ENCODE measurements around the gene STAU1. TPM values are rescaled to one million over a fixed set of nuclear protein-coding genes. Genes with fewer than 3 reads are reported as not detected.
A peak's percentile ranks its signal among the peaks of the same experiment; 100 is the strongest.

The STAU1 gene
- total RNA-seq, 1 donor from 2014 or later, result 59.3 TPM

GRCh38 chr20:49166534-49167449, 21.3 kb downstream of the STAU1 start:
- Histone ChIP-seq H3K4me3 (peak overlapping the region in 1 of 2 donors; percentile 10), H3K4me1 (peaks cover 2 to 23% of the 10 kb centered on the region in 2 donors), H3K36me3 (peaks cover under 1 to 15% of the 10 kb centered on the region in 2 donors), H3K9me3 (no peaks in the 10 kb centered on the region), H3K27ac (peak overlapping the region; percentile 64 to 68), H3K27me3 (no peaks in the 10 kb centered on the region)
- TF ChIP-seq CTCF (IDR thresholded peaks at IDR 0.05), result no peak
- intact Hi-C loops (cut with DNase I), result loop anchor here (2.0 to 5.0 kb wide), 2 partner anchors 22 to 51 kb away; partner anchors contain the start of genes DDX27 and STAU1
- DNase-seq (ENCODE audit: low spot score in 2 of 2), result no peak

- DNase-seq (ENCODE audit: low spot score in 2 of 2), result no peak
- peaks cover 0 to 15% of the 10 kb centered on the region in 2 donors for H3K36me3 ChIP-seq
- no peak overlapping the region for H3K27ac ChIP-seq
- no peaks in the 10 kb centered on the region for H3K9me3 ChIP-seq
- H3K27me3 ChIP-seq, result no peaks in the 10 kb centered on the region
- intact Hi-C loops (cut with DNase I), result loop anchor here (2.0 to 5.0 kb wide), 2 partner anchors 23 to 52 kb away; partner anchors contain the start of genes DDX27 and STAU1
- no peak overlapping the region for H3K4me3 ChIP-seq
- no peak for TF ChIP-seq CTCF (IDR thresholded peaks at IDR 0.05)
- peaks cover 2 to 23% of the 10 kb centered on the region in 2 donors for H3K4me1 ChIP-seq
Measured at GRCh38 chr20:49165611-49166010, 22.5 kb downstream of the STAU1 start.

- intact Hi-C loops (cut with DNase I), result no loop called here
- no peak for TF ChIP-seq CTCF (IDR thresholded peaks at IDR 0.05)
- Histone ChIP-seq H3K27me3 (no peaks in the 10 kb centered on the region), H3K9me3 (no peaks in the 10 kb centered on the region), H3K27ac (no peak overlapping the region), H3K36me3 (peaks cover 4 to 19% of the 10 kb centered on the region in 2 donors), H3K4me3 (no peak overlapping the region), H3K4me1 (peaks cover 2 to 21% of the 10 kb centered on the region in 2 donors)
- no peak for DNase-seq (ENCODE audit: low spot score in 2 of 2)
Measured at GRCh38 chr20:49163696-49164095, 24.4 kb downstream of the STAU1 start.

- no peak for DNase-seq (ENCODE audit: low spot score in 2 of 2)
- H3K4me1 ChIP-seq, result peaks cover 0 to 4% of the 10 kb centered on the region in 2 donors
- no peak overlapping the region for H3K27ac ChIP-seq
- H3K9me3 ChIP-seq, result no peaks in the 10 kb centered on the region
- intact Hi-C loops (cut with DNase I), result no loop called here
- no peaks in the 10 kb centered on the region for H3K27me3 ChIP-seq
- no peak overlapping the region for H3K4me3 ChIP-seq
- no peak for TF ChIP-seq CTCF (IDR thresholded peaks at IDR 0.05)
- peaks cover 4 to 22% of the 10 kb centered on the region in 2 donors for H3K36me3 ChIP-seq
Measured at GRCh38 chr20:49161428-49162152, 26.5 kb downstream of the STAU1 start.

GRCh38 chr20:49160057-49160929, 27.8 kb downstream of the STAU1 start:
- intact Hi-C loops (cut with DNase I), result no loop called here
- no peak overlapping the region for H3K27ac ChIP-seq

More at GRCh38 chr20:49160057-49160929, 27.8 kb downstream of the STAU1 start:
- H3K9me3 ChIP-seq, result no peaks in the 10 kb centered on the region
- no peaks in the 10 kb centered on the region for H3K27me3 ChIP-seq
- H3K4me3 ChIP-seq, result no peak overlapping the region
- no peaks in the 10 kb centered on the region for H3K4me1 ChIP-seq
- H3K36me3 ChIP-seq, result peaks cover 4 to 16% of the 10 kb centered on the region in 2 donors
- TF ChIP-seq CTCF (IDR thresholded peaks at IDR 0.05), result no peak
- DNase-seq (ENCODE audit: low spot score in 2 of 2), result no peak

All from ascending aorta (tissue), 2 donors.